GM18873 (cell line): ENCODE measurements around the gene AP1B1.
"Not testable (repeated sequence)": the region's sequence is repeated elsewhere in the genome, so short reads cannot be mapped to it uniquely, and the experiment has no call there.

Experiments
- ATAC-seq: cut with Tn5 transposase; IDR thresholded peaks from one replicate; pipeline ENCODE4 v1.9.1; 2021; ENCODE audit warnings: mild to moderate bottlenecking, moderate library complexity, moderate number of reproducible peaks; ENCODE audit not compliant: unreplicated experiment, low FRiP score

AP1B1 gene

DNA sequence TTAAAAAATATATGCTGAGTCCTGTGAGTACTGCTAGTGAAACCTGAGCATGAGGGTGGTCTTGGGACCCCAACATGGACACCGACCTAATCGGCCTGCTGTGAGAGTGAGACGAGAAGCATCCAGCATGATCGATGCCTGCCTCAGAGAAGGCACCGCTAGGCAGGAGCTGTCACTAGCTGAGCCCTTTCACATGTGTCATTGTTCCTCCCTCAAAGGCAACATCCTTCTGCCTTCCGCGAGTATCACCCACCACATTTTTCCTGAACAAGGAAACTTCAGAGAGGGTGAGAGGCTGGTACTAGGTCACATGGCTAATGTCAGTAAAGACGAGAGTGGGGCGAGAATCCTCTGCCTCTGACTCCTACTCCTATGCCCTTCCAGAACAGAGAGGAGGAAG lies 35.6 kb downstream of the AP1B1 start:
- no peak for ATAC-seq

DNA sequence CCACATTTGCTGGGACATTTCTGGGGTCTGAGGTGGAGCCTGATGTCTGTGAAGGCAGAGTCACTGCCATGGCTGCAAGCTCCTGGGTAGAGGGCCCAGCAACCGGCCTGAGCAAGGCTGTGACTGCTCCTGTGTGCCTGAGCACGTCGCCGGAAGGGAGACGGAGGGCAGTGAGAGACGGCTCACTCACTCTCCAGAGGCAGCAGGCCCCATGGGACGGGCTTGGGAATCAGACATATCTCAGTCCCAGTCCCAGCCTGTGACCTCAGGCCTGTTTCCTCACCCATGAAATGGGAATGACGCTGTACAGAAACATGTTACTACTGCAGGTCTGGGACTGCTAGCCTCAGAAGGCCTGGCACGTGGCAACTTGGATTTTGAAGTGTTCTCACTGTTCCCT lies 36.5 kb downstream of the AP1B1 start:
- no peak for ATAC-seq

DNA sequence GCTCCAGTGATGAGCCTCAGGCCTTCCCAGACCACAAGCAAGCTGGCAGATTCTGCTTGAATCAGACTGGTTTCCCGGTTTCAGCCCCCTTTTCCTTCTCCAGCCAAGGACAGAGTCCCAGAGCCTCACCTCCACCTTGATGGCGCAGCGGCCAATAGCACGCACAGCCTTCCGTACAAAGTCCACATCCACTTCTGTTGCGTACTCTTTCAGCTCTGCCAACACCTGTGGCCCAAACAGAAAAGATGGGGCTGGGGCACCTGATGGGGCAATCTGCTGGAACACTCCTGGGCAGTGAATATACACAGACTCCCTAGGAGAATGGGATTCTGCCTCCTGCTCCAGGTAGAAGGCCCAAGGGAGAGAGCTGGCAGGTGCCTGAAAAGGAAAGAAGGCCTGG lies 37.3 kb downstream of the AP1B1 start:
- ATAC-seq = no peak

DNA sequence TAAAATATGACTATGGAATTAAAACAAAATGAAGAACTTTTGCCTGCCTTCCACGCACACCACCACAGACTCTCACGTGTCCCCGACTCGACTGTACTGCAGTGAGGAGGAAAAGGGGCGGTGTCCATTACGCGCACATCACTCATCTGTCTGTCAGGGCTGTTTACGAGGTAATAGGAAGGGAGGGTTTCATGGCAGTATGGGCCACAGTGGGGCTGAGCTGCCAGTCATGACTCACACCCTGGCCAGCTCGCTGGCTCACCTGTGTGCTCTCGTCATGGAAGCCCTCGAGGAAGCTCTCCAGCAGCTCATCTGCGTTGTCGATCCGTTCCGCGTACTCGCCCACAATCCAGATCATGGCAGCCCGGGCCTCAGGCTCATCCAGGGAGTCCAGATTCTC lies 39.4 kb downstream of the AP1B1 start:
- ATAC-seq = no peak

DNA sequence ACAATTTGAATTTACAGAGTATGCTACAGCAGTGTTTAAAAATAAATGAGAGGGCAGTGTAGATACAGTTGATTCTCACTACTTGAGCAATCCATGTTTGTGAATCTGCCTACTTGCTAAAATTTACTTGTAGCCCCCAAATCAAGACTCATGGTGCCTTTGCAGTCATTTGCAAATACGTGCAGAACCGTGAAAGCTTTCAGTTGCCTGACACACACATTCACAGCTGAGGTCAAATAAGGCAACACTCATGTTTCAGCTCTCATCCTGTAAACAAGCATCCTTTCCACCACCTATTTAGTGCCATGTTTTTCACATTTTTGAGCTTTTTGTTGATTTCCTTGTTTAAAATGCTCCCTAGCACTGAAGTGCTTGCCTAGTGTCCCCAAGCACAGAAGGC lies 40.3 kb downstream of the AP1B1 start:
- ATAC-seq = no peak

DNA sequence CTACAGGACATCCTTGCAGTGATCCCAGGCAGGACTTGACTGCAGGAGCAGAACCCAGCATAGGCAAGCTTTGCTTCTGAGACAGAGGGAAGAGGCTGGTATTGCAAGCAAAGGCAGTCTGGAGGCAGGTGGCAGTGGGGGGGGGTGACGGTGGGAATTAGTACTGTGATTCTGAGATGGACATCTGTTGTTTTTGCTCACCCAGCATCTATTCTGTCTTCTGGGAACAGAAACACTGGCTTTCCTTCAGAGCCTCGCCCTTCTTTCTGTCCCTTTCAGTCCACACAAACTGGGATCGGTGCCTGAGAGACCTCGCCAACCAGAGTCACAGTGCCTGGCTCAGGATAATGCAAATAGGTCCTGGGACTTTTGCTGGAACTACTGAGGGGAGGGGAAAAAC lies 41.7 kb downstream of the AP1B1 start:
- ATAC-seq = no peak

DNA sequence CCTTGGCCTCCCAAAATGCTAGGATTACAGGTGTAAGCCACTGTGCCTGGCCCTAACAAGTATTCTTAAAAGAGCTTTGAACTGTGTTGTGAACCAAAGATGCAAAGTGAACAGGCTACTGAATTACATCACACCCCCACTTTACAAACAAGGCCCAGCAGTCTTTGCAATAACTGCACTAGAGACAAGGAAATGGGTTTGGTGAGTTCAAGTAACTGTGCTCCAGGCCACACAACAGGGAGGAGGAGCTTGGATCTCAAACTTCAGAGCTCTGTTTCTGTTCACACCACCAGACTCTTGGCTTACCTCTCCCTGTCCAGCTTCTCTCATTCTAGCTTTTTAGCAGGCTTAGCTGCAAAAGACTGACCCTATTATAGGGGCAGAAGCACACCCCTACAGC lies 42.4 kb downstream of the AP1B1 start:
- ATAC-seq = no peak

DNA sequence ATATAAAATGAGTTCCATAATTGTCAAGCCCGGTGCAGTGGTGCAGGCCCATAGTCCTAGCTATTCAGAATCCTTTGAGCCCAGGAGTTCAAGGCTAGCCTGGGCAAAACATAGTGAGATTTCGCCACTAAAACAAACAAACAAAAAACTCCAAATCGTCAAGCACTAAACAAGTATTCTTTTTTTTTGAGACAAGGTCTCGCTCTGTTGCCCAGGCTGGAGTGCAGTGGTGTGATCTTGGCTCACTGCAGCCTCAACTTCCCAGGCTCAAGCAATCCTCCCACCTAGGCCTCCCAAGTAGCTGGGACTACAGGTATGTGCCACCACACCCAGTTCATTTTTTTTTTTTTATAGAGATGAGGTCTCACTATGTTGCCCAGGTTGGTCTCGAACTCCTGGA lies 43.5 kb downstream of the AP1B1 start:
- not testable (repeated sequence) for ATAC-seq

DNA sequence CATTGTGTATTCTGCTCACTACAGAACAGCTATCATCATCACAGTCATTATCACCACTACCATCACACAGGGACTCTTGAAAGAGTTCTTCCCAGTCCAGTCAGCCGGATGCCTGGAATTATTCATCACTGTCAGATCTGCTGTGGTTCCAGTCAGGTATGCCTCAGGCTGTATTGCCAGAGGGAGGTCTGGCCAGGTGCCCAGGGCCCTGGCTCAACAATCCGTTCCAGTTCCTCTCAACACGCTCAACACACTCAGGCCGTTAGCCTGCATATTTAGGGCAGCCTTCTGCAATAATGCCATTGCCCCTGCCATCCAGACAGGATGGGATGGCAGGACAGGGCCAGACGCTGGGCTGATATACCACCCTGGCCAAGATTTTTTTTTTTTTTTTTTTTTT lies 44.2 kb downstream of the AP1B1 start:
- no peak for ATAC-seq

DNA sequence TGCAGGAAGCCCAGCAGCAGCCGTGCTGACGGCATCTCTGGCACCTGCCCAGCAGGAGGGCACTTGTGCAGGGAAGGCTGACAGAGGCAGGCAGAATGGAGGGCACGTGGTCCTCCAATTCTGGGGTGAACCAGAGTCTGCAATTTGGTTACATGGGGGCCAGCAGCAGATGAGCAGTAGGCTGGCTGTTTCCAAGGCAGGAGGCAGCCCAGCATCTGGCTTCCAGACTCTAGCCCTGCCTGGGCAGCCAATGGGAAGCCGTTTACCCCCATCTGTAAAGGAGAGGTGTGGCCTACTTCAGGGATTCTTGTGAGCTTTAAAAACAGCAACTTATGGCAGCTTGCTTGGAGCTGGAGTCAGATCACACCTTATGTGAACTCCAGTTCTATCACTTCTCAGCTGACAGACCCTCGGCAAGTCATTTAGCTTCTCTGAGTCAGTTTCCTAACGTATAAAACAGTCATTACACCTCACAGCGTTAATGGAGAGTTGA lies 45.0 kb downstream of the AP1B1 start:
- no peak for ATAC-seq

DNA sequence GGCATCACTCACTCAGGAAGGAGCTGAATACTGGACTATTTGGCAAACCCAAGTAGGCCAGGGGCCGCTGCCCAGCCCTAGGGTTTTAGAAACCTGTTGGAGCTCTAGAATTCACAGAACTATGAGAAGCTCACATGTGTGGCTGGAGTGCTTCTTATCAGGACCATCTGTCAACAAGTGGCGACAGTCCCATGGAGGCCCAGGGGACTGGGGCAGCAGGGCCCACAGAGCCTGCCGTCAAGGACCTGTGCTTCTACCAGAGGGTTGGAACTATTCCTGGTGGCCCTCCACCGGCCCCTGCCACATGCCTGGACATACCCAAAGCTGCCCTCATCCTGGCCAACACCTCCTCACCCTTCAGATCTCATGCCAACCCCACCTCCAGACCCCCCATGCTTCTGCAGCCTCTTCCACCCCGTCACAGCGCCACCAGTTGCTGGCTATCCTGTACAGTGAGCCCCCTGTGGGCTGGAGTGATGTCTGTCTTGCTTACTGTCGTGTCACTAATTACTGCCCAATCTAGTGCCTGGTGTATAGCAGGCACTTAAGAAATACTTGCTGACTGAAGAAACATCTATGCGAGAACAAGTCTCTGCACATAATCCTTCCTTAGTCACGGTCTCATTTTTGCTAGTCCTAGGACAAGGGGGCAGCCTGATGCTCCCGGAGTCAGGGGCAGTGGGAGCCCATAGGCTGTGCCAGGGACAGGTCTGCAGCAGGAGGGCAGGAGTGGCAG lies 45.6 kb downstream of the AP1B1 start:
- no peak for ATAC-seq

DNA sequence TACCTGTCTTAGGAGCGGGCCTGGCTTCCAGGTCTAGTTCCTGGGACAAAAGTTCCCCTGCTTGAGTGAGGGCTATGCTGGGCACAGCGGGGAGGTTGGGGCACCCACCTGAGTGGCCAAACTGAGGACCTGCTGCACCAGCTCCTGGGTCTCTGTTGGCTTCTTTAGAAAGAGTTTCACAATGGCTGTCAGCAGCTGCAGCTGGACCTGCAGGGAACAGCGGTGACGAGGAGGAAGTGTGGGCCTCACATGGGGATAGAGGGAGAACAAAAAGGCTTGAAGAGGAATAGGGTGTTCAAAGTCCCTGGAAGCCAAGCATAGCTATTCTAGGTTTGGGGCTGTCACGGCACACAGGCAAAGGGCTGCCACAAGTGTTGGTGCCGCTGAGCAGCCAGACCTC lies 46.2 kb downstream of the AP1B1 start:
- no peak for ATAC-seq

DNA sequence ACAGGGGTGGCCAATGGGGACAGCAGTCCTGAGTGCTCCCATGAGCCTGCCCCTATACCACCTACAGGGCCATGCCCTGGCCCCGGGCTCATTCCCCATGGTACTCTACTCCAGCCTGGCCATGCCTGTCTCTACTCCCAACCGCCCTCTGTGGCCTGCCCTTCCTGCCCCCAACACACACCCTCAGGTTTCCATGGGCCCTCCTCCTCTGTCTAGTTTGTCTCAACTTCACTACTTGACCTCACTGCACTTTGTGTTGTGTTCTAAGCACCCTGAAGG lies 46.6 kb downstream of the AP1B1 start:
- no peak for ATAC-seq

DNA sequence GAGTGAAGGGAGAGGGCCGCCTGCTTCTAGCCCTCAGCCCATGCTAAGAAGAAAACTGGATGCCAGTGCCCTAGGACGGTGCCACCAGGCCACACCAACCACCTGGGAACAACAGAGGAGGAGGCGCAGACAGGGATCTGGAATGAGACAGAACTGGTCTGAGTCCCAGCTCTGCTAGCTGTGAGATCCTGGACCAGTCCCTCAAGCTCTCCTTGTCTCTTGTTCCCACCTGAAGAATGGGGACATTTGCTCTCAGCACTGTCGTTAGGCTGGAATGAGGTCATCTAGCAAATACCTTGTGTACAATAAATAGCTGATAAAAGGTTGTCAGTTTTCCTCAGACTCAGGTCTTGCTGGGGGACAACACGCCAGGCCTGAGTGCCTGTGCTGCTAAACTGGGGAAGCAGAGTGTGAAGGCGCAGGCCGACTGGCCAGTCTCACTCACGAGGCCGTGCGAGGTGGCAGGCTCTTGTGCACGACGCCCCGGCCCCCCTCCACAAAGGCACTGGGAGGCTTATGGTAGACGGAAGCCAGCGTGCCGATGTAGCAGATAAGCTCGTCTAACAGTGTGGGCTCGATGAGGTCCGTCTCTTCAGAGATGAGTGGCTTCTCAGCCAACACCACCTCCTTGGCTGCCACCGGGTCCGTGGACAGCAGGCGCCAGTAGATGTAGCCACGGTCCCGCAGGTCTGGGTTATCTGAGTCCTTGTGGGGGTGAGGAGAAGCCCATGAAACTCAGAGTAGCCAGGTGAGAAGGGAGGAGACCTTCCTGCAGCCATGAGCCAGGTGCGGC lies 47.1 kb downstream of the AP1B1 start:
- ATAC-seq = no peak

DNA sequence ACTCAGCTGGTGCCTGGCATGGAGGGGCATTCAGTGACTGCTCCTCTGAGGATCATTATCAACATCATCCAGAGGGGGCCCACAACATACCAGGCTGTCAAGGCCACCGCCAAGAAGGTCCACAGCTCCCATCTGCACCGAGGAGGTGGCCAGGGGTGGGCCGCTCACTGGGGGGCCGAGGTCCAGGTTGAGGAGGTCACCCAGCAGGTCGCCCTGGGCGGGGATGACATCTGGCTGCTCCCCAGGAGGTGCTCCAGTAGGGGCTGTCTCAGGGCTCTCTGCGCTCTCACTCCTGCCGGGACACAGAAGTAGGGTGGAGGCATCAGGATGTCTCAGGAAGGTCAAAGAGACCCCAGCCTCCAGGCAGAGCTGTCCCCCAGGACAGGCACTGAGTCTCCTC lies 47.8 kb downstream of the AP1B1 start:
- no peak for ATAC-seq

DNA sequence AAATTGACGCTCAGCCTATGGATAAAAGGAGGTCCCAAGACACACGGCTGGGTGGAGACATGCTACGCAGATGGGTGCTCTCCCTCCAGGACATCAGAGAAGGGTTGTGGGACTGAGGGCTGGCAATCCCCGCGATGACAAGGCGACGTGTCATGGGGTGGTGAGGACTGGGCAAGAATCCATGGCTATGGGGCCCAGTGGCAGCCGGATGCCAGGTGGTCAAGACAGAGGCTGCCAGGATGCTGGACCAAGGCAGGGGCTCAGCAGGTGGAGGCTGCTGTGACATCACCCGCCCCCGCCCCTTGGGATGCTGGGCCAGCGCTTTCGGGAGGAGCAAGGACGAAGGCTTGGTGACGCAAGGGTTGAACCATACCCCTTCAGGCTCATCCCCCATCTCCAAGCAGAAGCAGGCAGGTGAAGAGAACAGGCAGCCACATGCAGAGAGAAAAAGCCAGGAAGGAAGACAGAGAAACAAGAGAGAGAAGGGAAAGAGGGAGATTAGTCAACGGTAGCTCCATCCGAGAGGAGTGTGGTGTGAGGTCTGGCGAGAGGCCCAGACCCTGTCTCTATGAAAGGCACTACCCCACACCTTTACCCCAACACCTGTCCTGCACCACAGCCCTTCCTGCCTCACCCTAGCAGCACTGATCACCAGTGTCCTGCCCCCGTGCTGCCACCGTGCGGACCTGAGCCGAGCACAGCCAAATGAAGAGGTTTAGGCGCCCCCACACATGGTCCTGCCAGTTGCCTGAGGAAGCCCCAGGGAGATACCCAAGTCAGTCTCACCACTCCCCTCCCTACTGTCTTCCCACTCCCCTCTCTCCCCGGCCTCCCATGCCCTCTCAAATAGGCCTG lies 48.8 kb downstream of the AP1B1 start:
- no peak for ATAC-seq

DNA sequence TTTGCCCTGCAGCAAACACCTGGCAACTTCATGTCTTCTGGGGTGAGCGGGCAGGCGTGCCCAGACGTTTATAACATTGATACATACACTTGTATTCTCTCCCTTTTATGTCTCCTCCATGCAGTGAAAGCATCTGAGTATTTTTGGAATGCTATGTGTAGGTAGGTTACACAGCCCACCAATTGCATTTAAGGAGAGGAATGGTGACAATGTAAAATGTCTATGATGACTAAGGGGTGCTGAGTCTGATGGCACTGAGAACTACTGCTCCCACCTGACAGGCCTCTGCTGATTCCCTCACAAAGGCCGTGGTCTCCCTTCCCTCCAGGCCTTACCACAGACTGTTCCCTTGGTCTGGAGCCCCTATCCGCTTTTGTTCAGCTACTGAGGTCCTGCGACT lies 50.0 kb downstream of the AP1B1 start:
- ATAC-seq = no peak

DNA sequence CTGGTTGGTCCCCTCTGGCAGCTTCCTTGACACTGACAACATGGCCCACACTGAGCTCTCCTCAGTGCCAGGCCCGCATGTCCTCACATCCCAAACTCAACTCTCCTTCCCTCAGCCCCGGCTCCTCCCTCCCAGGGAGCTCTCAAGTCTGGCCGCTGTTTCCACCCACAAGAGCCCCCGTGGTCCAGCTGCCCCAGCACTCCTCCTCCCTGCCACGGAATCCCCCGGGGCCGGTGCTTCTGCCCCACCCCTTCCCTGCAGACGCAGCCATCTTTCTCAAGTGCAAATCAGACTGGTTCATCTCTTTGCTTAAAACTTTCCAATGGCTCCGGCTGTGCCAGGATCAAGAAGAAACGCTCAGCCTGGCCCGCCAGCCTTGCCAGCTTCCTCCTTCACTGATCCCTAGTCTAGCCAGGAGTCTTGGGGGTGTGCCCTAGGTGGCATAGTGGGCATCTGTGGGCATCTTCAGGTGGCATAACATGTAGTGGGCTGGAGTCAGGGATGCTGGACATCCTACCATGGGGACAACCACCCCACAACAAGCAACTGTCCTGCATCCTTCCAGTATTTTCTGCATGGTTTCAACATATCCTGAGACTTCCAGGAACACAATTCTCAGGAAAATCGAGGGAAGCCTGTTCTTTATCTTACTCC lies 50.6 kb downstream of the AP1B1 start:
- ATAC-seq = no peak

DNA sequence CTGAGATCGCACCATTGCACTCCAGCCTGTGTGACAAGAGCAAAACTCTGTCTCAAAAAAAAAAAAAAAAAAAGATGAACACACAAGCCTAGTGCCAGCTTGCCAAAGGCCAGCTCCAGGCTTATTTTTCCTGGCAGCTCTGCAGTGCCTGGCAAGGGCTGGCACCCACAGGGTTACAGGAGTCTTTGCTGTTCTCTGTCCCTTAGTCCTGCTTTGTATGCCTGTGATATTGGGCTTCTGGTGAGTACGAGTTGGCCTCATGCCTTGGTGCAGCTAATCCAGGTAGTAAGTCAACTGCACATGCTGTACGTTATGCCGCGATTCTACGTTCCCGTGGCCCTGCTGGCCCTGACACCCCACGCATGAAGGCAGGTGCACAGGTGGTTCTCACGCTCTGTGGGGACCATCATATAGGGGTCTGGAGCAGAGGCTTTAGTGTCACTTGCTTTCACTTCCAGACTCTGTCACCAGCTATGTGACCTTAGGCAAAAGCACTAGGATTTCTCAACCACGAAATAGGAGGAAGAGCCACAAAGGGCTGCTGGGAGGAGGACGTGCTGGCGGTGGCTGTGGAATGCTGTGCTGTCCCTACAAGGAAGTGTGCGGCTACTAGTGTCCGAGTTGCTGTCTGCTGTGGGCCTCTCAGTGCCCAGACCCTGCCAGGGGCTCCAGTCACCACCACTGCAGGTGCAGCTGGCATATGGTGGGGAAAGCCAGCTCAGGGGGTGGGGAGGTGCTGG lies 51.4 kb downstream of the AP1B1 start:
- ATAC-seq = no peak

DNA sequence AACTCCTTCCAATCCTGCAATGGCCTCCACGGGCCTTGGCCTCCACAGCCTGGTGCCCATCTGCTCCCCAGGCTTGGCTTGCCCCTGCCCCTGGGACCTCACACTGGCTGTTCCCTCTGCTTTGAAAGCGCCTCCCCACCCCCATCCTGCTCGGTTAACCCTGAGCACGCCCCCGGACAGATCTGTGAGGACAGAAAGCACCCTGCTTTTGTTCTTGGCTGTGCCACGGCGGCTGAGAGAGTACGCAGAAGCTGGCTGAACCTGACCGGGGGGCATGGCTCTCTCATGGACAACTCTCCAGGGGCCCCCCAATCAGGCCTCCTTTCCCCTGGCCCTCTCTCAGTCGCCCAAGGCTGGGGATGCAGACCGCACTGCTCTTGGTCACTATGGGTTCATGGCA lies 52.7 kb downstream of the AP1B1 start:
- no peak for ATAC-seq
